Right lobe of liver (tissue), 4 donors: ENCODE results near the gene TUBB2B.

Source experiments
- POLR2A ChIP-seq: fragments of 450-650 bp; IDR thresholded peaks from one replicate; pipeline ENCODE4 v1.6.1; 2017; ENCODE audit warnings: antibody characterized with exemption, mild to moderate bottlenecking
- TF ChIP-seq, protein P1 (sequence below), 4 donors: fragments of 200-600 bp in 3 of 4; fragments of 450-650 bp in 1 of 4; IDR thresholded peaks; one replicate each; pipeline versions ENCODE4 v1.5.1 to v1.8.0; 2016 to 2022; ENCODE audit warnings: antibody characterized with exemption in 4 of 4, mild to moderate bottlenecking in 2 of 4
- donor health status: DM: no; HTN: no; CAD: no.
- donor health status: DM: no; HTN: no; CAD: no.
- donor health status: DM: no; HTN: yes; CAD: no.

DNA sequence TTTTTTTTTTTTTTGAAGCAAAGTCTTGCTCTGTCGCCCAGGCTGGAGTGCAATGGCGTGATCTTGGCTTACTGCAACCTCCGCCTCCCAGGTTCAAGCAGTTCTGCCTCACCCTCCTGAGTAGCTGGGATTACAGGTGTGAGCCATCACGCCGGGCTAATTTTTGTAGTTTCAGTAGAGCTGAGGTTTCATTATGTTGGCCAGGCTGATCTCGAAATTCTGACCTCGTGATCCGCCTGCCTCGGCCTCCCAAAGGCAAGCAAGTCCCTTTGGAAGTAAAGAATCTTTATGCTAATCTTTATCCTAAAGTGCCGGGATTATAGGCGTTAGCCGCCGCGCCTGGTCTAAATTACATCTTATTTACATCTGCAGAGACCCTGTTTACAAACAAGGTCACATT is 32.8 kb upstream of the TUBB2B start:
- TF ChIP-seq, protein P1, sequence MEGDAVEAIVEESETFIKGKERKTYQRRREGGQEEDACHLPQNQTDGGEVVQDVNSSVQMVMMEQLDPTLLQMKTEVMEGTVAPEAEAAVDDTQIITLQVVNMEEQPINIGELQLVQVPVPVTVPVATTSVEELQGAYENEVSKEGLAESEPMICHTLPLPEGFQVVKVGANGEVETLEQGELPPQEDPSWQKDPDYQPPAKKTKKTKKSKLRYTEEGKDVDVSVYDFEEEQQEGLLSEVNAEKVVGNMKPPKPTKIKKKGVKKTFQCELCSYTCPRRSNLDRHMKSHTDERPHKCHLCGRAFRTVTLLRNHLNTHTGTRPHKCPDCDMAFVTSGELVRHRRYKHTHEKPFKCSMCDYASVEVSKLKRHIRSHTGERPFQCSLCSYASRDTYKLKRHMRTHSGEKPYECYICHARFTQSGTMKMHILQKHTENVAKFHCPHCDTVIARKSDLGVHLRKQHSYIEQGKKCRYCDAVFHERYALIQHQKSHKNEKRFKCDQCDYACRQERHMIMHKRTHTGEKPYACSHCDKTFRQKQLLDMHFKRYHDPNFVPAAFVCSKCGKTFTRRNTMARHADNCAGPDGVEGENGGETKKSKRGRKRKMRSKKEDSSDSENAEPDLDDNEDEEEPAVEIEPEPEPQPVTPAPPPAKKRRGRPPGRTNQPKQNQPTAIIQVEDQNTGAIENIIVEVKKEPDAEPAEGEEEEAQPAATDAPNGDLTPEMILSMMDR (IDR thresholded peaks at IDR 0.05): no peak
- TF ChIP-seq POLR2A: no peak
